Naive B cell (primary cell): ENCODE data around the gene PYGB. TPM values are rescaled to one million over a fixed set of nuclear protein-coding genes. Genes with fewer than 3 reads are reported as not detected.

Experiments
- ATAC-seq, 2 donors: fragments of 150-1000 bp; cut with Tn5 transposase; 2 replicates each; pipeline ENCODE4 v1.10.0; 2021; ENCODE audit warnings: low read depth in 2 of 2, mild to moderate bottlenecking in 2 of 2, moderate library complexity in 2 of 2
- DNase-seq: peaks from one replicate; pipeline ENCODE4 v3.0.0; 2022
- H3K27ac Mint-ChIP-seq, 6 donors: one replicate each; pipeline ENCODE4 v1.8.0; 2020 to 2022; ENCODE audit warnings: mild to moderate bottlenecking in 6 of 6, mixed read lengths in 6 of 6, moderate library complexity in 5 of 6, inconsistent platforms in 2 of 6
- H3K27me3 Mint-ChIP-seq, 3 donors: one replicate each; pipeline ENCODE4 v1.8.0; 2021 to 2022; ENCODE audit warnings: mixed read lengths in 3 of 3, mild to moderate bottlenecking in 1 of 3
- H3K36me3 Mint-ChIP-seq, 2 donors: one replicate each; pipeline ENCODE4 v1.8.0; 2020 to 2022; ENCODE audit warnings: mixed read lengths in 2 of 2, inconsistent platforms in 1 of 2, mild to moderate bottlenecking in 1 of 2
- H3K4me1 Mint-ChIP-seq, 3 donors: one replicate each; pipeline ENCODE4 v1.8.0; 2020 to 2022; ENCODE audit warnings: mixed read lengths in 3 of 3, inconsistent platforms in 1 of 3, mild to moderate bottlenecking in 1 of 3, moderate library complexity in 1 of 3
- H3K4me3 Mint-ChIP-seq, 8 donors: one replicate each; pipeline ENCODE4 v1.8.0; 2020 to 2022; ENCODE audit warnings: mild to moderate bottlenecking in 8 of 8, mixed read lengths in 8 of 8, moderate library complexity in 8 of 8, inconsistent platforms in 2 of 8
- H3K9me3 Mint-ChIP-seq, 7 donors: one replicate each; pipeline ENCODE4 v1.8.0; 2020 to 2022; ENCODE audit warnings: mixed read lengths in 7 of 7, mild to moderate bottlenecking in 5 of 7, inconsistent platforms in 2 of 7, moderate library complexity in 1 of 7
- polyA plus RNA-seq, 6 donors: library from polyadenylated mRNA; unstranded; fragments of 300-500 nt; fragmentation: Illumina TruSeq; gene quantifications; one replicate each; pipeline ENCODE4 v1.2.3, GENCODE V29; 2021; ENCODE audit warnings: low read depth in 6 of 6

PYGB gene
- polyA plus RNA-seq, 6 donors from 2014 or later: 16.4 to 26.6 (median 22.8) TPM

DNA sequence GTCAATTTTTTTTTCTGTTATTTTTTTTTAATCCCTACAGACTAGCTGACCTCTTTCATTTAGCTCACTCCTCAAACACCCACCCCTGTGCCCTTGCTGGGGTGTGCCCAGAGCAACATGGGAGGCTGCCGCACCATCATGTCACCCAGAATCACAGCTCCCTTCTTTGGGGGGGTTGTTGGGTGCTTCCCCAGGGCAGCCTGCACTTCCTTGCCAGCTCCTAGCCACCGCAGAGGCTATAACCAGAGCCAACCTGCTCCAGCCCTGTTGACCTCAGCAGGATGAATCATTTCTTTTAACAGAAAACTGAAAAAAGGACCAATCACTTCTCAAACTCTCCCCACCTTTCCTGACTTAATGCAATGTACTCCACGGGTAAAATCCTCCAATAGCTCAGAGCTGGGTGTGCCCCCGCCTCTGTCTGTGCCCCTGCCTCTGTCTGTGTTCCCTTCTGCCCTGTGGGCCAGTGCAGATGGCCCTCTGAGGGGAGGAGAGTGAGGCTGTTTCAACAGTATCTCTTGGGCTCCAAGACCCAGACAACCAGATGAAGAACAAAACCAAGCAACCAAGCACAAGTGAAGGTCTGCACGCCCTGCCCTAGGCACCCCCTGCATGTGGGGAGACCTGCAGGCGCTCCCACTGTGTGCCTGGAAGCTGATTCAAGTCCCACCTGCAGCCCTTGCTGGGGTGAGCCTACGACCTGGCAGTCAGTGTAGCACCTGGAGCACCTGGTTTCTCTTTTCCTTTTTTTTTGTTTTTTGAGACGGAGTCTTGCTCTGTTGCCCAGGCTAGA, 67.7 kb downstream of the PYGB start:
- Mint-ChIP-seq H3K27ac (peak overlapping the region in 1 of 6 donors; percentile 63), H3K4me1 (peaks cover 26 to 57% (median 36%) of the 10 kb centered on the region in 3 donors), H3K4me3 (no peak overlapping the region), H3K27me3 (no peaks in the 10 kb centered on the region), H3K9me3 (no peaks in the 10 kb centered on the region), H3K36me3 (no peaks in the 10 kb centered on the region)
- ATAC-seq: no peak
- no peak for DNase-seq

- peaks cover 24 to 46% (median 31%) of the 10 kb centered on the region in 3 donors for H3K4me1 Mint-ChIP-seq
- peak overlapping the region in 1 of 6 donors; percentile 37 for H3K27ac Mint-ChIP-seq
- no peak for ATAC-seq
These were observed 68.8 kb downstream of the PYGB start for GRCh38 chr20:25316506-25317190.

GRCh38 chr20:25317351-25318075, 69.6 kb downstream of the PYGB start:
- H3K4me1 Mint-ChIP-seq: peaks cover 21 to 45% (median 31%) of the 10 kb centered on the region in 3 donors
- peak overlapping the region in 1 of 8 donors; percentile 40 for H3K4me3 Mint-ChIP-seq
- H3K9me3 Mint-ChIP-seq: no peaks in the 10 kb centered on the region
- peak overlapping the region in 1 of 6 donors; percentile 64 for H3K27ac Mint-ChIP-seq
- ATAC-seq: no peak
- DNase-seq: no peak
- H3K27me3 Mint-ChIP-seq: no peaks in the 10 kb centered on the region
- peaks cover 0 to 7% of the 10 kb centered on the region in 2 donors for H3K36me3 Mint-ChIP-seq

More at GRCh38 chr20:25316506-25317190, 68.8 kb downstream of the PYGB start:
- Mint-ChIP-seq H3K4me3 (no peak overlapping the region), H3K27me3 (no peaks in the 10 kb centered on the region), H3K36me3 (peaks cover 0 to 4% of the 10 kb centered on the region in 2 donors), H3K9me3 (no peaks in the 10 kb centered on the region)
- DNase-seq: no peak

DNA sequence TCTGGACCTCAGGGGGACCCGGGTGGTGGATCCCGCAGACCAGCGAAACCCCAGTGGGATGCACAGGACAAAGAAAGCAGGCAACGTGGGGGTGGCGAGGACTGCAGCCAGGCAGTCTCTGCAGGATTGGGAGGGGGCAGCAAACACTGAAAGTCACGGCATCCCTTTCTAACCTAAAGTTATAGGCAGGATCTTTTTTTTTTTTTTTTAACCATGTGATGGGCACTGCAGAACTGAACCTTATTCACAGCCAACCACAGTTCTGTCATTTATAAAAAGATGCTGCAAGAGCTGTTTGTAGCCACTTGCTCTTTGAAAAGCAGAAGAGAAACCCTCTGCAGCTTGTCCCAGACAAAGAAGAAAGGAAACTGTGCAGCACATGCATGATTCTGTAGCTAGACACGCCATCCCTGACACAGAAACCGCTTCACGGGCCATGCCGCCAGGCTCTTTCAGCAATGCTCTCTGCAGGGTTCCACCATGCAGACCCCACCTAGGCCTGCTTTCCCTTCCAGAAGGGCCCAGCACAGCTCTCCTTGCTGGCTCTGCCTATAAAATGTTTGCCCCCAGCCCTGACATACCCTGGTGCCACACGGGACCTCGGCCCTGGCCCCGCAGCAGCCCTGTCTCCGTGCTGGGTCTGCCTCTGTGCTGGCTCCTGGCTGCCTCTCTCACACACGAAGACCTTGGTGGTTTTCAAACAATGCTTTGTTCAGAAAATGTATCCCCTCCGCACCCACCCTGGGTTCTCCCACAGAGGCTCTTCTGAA, 70.8 kb downstream of the PYGB start:
- Mint-ChIP-seq H3K27ac (peak overlapping the region in 5 of 6 donors; percentile 49 to 87 (median 66)), H3K4me3 (peak overlapping the region in 6 of 8 donors; percentile 2 to 82 (median 64)), H3K9me3 (no peaks in the 10 kb centered on the region), H3K36me3 (peaks cover 0 to 15% of the 10 kb centered on the region in 2 donors), H3K4me1 (peaks cover 25 to 46% (median 35%) of the 10 kb centered on the region in 3 donors), H3K27me3 (no peaks in the 10 kb centered on the region)
- ATAC-seq (peak; percentile 94 to 95), DNase-seq (peak; percentile 50)

GRCh38 chr20:25319241-25320034, 71.6 kb downstream of the PYGB start:
- H3K27ac Mint-ChIP-seq: peak overlapping the region in 4 of 6 donors; percentile 60 to 94 (median 86)
- ATAC-seq: no peak
- H3K9me3 Mint-ChIP-seq: no peaks in the 10 kb centered on the region

GRCh38 chr20:25320035-25320800, 72.3 kb downstream of the PYGB start:
- peak overlapping the region in 3 of 6 donors; percentile 5 to 94 (median 85) for H3K27ac Mint-ChIP-seq
- no peaks in the 10 kb centered on the region for H3K9me3 Mint-ChIP-seq
- ATAC-seq: no peak
- H3K36me3 Mint-ChIP-seq: peaks cover 0 to 18% of the 10 kb centered on the region in 2 donors
- H3K4me3 Mint-ChIP-seq: peak overlapping the region in 2 of 8 donors; percentile 18 to 63
- H3K27me3 Mint-ChIP-seq: no peaks in the 10 kb centered on the region
- DNase-seq: no peak
- H3K4me1 Mint-ChIP-seq: peaks cover 31 to 47% (median 38%) of the 10 kb centered on the region in 3 donors

More at GRCh38 chr20:25319241-25320034, 71.6 kb downstream of the PYGB start:
- peaks cover 0 to 18% of the 10 kb centered on the region in 2 donors for H3K36me3 Mint-ChIP-seq
- H3K4me3 Mint-ChIP-seq: peak overlapping the region in 4 of 8 donors; percentile 18 to 66 (median 63)
- no peak for DNase-seq
- H3K27me3 Mint-ChIP-seq: no peaks in the 10 kb centered on the region
- H3K4me1 Mint-ChIP-seq: peaks cover 27 to 47% (median 38%) of the 10 kb centered on the region in 3 donors

DNA sequence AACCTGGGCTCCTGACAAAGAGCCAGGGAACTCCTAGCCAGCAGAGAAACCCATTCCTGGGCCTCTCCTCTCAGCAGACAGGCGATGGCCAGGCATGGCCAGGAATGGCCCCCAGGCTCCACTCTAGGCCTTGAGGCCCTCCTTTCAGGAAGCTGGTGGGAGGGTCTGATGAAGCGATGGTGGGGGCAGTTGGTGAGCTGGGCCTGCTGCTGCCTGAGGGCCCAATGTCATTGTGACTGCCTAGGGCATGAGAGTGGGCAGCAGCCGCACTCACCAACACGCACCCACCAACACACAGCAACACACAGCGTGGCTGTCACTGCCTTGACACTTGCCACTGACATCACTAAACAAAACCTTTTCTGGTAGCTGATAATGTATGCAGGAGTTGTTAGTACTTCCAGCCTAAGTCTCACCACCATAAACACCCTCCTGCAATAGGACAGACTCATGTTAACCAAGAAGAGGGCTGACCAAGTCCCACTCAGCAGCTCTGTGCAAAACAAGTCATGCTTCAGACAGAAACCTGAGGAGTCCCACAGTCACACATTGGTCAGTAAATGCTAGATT, 73.5 kb downstream of the PYGB start:
- Mint-ChIP-seq H3K9me3 (no peaks in the 10 kb centered on the region), H3K4me1 (peaks cover 34 to 41% (median 38%) of the 10 kb centered on the region in 3 donors), H3K4me3 (no peak overlapping the region), H3K36me3 (peaks cover 0 to 18% of the 10 kb centered on the region in 2 donors), H3K27ac (peak overlapping the region in 1 of 6 donors; percentile 13), H3K27me3 (no peaks in the 10 kb centered on the region)
- ATAC-seq (no peak), DNase-seq (no peak)

- H3K4me3 Mint-ChIP-seq: no peak overlapping the region
These were observed 74.1 kb downstream of the PYGB start for GRCh38 chr20:25321991-25322390.

DNA sequence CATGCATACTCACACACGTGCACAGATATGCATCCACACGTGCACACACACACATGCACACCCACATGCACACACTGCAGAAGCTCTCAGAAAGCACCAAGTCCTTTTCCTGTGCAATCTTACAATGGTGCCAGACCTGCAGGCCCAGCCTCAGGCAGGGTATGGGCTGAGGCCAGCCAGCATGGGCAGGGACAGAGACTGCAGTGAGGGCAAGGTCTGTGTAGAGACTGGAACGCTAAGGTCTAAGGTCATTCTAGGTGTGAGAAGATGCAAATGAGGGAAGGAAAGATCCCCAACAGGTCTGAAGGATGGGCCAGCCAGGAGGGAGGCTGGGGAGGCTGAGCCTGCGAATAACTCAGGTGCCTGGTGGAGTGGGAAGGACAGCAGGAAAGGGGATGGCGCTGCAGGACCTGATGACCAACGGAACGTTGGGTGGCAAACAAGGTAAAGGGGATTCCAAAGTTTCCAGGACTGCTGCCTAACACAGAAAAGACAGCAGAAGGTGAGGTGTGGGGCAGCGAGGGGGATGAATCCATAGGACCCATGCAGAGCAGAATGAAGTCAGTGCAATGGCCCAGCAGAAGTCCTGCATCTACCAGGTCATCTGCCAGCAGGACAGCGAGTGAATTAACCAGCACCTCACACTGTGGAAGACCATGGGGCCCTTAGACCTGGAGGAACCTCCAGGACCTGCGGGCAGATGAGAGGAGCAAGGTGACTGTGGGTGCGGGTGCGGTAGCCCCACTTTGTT, 75.8 kb downstream of the PYGB start:
- no peak for ATAC-seq
- peak overlapping the region in 3 of 6 donors; percentile 30 to 56 (median 31) for H3K27ac Mint-ChIP-seq
- no peak overlapping the region for H3K4me3 Mint-ChIP-seq

More at GRCh38 chr20:25321991-25322390, 74.1 kb downstream of the PYGB start:
- peaks cover 0 to 18% of the 10 kb centered on the region in 2 donors for H3K36me3 Mint-ChIP-seq
- no peak overlapping the region for H3K27ac Mint-ChIP-seq
- ATAC-seq (no peak), DNase-seq (no peak)
- H3K4me1 Mint-ChIP-seq: peaks cover 34 to 38% (median 37%) of the 10 kb centered on the region in 3 donors
- no peaks in the 10 kb centered on the region for H3K27me3 Mint-ChIP-seq
- H3K9me3 Mint-ChIP-seq: no peaks in the 10 kb centered on the region

DNA sequence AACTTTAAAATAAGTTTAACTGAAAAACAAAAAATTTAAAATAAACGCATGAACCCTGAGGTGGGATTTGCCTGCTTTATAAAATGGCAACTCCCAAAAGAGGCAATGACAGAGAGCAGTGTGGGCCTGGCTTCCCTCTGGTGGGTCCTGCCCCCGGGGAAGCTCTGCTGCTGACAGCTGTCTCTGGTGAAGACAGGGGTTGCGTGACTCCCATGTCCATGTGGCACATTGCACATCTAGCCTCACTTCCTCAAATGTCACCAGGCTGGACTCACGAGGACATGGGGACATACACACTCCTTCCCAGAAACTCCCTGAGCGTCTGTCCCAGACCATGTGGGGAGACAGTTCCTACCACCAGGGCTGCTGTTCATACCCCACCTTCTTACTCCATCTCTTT, 76.5 kb downstream of the PYGB start:
- Mint-ChIP-seq H3K4me1 (peaks cover 14 to 19% (median 15%) of the 10 kb centered on the region in 3 donors), H3K4me3 (no peak overlapping the region), H3K9me3 (peaks cover 0 to under 1% (median 0%) of the 10 kb centered on the region in 7 donors), H3K27me3 (no peaks in the 10 kb centered on the region), H3K27ac (peak overlapping the region in 1 of 6 donors; percentile 74), H3K36me3 (peaks cover under 1 to 20% of the 10 kb centered on the region in 2 donors)
- DNase-seq: no peak
- no peak for ATAC-seq

More for the DNA sequence above, 75.8 kb downstream of the PYGB start:
- Mint-ChIP-seq H3K4me1 (peaks cover 20 to 24% (median 22%) of the 10 kb centered on the region in 3 donors), H3K36me3 (peaks cover 0 to 18% of the 10 kb centered on the region in 2 donors), H3K27me3 (no peaks in the 10 kb centered on the region), H3K9me3 (no peaks in the 10 kb centered on the region)
- no peak for DNase-seq
